ENCODE measurements around the gene MRPL16. TPM values are rescaled to one million over a fixed set of nuclear protein-coding genes. Genes with fewer than 3 reads are reported as not detected.

MRPL16 gene
- polyA plus RNA-seq, 1 of the 3 experiments (the other 2 are of a cell fraction) = 77.6 TPM

- TF ChIP-seq GATA2 (CRISPR knock-in tag; IDR thresholded peaks at IDR 0.05) = no peak
These were observed 29.0 kb upstream of the MRPL16 start (continued) for GRCh38 chr11:59839615-59840014.

- no peak for TF ChIP-seq MAX (IDR thresholded peaks at IDR 0.05; ENCODE audit: low read depth)
- Histone ChIP-seq H3K4me3 (ENCODE audit: low read depth in 2 of 2, low read length in 1 of 2) (no peak overlapping the region), H3K9me3 (no peaks in the 10 kb centered on the region), H3K36me3 (replicated peaks in 1 of 2; ENCODE audit: control insufficient read depth in 1 of 2, insufficient read depth in 2 of 2, low read length in 1 of 2) (no peaks in the 10 kb centered on the region), H3K4me2 (no peak overlapping the region), H3K9ac (no peak overlapping the region), H3K4me1 (ENCODE audit: control insufficient read depth in 1 of 2, insufficient read depth in 2 of 2, low read depth in 1 of 2, low read length in 1 of 2) (no peaks in the 10 kb centered on the region), H3K79me2 (ENCODE audit: insufficient read depth) (no peaks in the 10 kb centered on the region), H3K27me3 (ENCODE audit: insufficient read depth) (no peaks in the 10 kb centered on the region), H3F3A (replicated peaks; ENCODE audit: insufficient read depth) (no peaks in the 10 kb centered on the region), H3K27ac (ENCODE audit: low read depth in 2 of 2, low read length in 1 of 2) (no peak overlapping the region), H4K20me1 (ENCODE audit: insufficient read depth) (no peaks in the 10 kb centered on the region), H3K9me2 (no peaks in the 10 kb centered on the region), H2AFZ (ENCODE audit: low read depth) (no peak overlapping the region)
- CTCF ChIA-PET = no interaction called here
- DNase-seq = no peak
- WGBS (ENCODE audit: low lambda C conversion rate) = 27% methylated on average over 2 of the region's 2 CpGs
- POLR2A ChIA-PET = no interaction called here
These were observed 23.0 kb upstream of the MRPL16 start for GRCh38 chr11:59833602-59834001.

GRCh38 chr11:59829358-59829757 is 18.8 kb upstream of the MRPL16 start:
- H3K9me3 ChIP-seq = no peaks in the 10 kb centered on the region
- H3K9ac ChIP-seq = no peak overlapping the region
- H3K27ac ChIP-seq (ENCODE audit: low read depth in 2 of 2, low read length in 1 of 2) = no peak overlapping the region
- no peak overlapping the region for H2AFZ ChIP-seq (ENCODE audit: low read depth)
- H3F3A ChIP-seq (replicated peaks; ENCODE audit: insufficient read depth) = no peaks in the 10 kb centered on the region
- H3K27me3 ChIP-seq (ENCODE audit: insufficient read depth) = no peaks in the 10 kb centered on the region
- 12% methylated on average over 3 of the region's 3 CpGs for WGBS (ENCODE audit: low lambda C conversion rate)
- H3K4me3 ChIP-seq (ENCODE audit: low read depth in 2 of 2, low read length in 1 of 2) = no peak overlapping the region
- no peaks in the 10 kb centered on the region for H3K36me3 ChIP-seq (replicated peaks in 1 of 2; ENCODE audit: control insufficient read depth in 1 of 2, insufficient read depth in 2 of 2, low read length in 1 of 2)
- H3K9me2 ChIP-seq = no peaks in the 10 kb centered on the region
- H4K20me1 ChIP-seq (ENCODE audit: insufficient read depth) = no peaks in the 10 kb centered on the region
- DNase-seq = no peak
- ChIA-PET POLR2A (no interaction called here), CTCF (interaction anchor here (1.0 kb wide), 1 partner anchor 504 kb away, joined by 3 read pairs; no protein-coding TSS in a partner anchor)
- TF ChIP-seq NFIC (IDR thresholded peaks at IDR 0.05; ENCODE audit: borderline replicate concordance) (no peak), PBX3 (IDR thresholded peaks at IDR 0.05) (no peak), FOXM1 (IDR thresholded peaks at IDR 0.05; ENCODE audit: low read depth) (no peak), TCF12 (IDR thresholded peaks at IDR 0.05) (no peak), FOSL2 (IDR thresholded peaks at IDR 0.05; ENCODE audit: borderline replicate concordance, low read depth) (no peak), IRF3 (IDR thresholded peaks at IDR 0.05; ENCODE audit: low read depth, low read length) (no peak), FOXJ3 (CRISPR knock-in tag; IDR thresholded peaks at IDR 0.05) (no peak), CTCF (IDR thresholded peaks at IDR 0.05) (no peak), CHD2 (IDR thresholded peaks at IDR 0.05; ENCODE audit: low read length, partially characterized antibody) (no peak), SIN3A (IDR thresholded peaks at IDR 0.05; ENCODE audit: borderline replicate concordance, low read depth, low read length) (no peak), TEAD4 (IDR thresholded peaks at IDR 0.05; ENCODE audit: borderline replicate concordance, insufficient read depth) (no peak), REST (IDR thresholded peaks at IDR 0.05; ENCODE audit: low read depth, low read length) (no peak), USF2 (IDR thresholded peaks at IDR 0.05; ENCODE audit: borderline replicate concordance, low read depth, low read length) (no peak)
- H3K4me1 ChIP-seq (ENCODE audit: control insufficient read depth in 1 of 2, insufficient read depth in 2 of 2, low read depth in 1 of 2, low read length in 1 of 2) = no peaks in the 10 kb centered on the region
- H3K4me2 ChIP-seq = no peak overlapping the region
- H3K79me2 ChIP-seq (ENCODE audit: insufficient read depth) = no peaks in the 10 kb centered on the region
